Thymus (tissue), 11 donors: ENCODE measurements around the gene C1orf35. TPM values are rescaled to one million over a fixed set of nuclear protein-coding genes. Genes with fewer than 3 reads are reported as not detected.

Experiments
- DNase-seq, 9 donors: peaks; one replicate each; pipeline ENCODE4 v3.0.0-alpha.2; 2013; ENCODE audit warnings: low spot score in 9 of 9, low read depth in 6 of 9, missing footprints in 1 of 9
- H3K27ac ChIP-seq, 2 donors: one replicate each; pipeline ENCODE4 v1.5.1; 2013; ENCODE audit warnings: control low read depth in 1 of 2, low read depth in 1 of 2, low read length in 1 of 2, mild to moderate bottlenecking in 1 of 2, moderate library complexity in 1 of 2
- H3K27me3 ChIP-seq, 2 donors: one replicate each; pipeline ENCODE4 v1.5.1; 2013; ENCODE audit warnings: low read length in 1 of 2; ENCODE audit not compliant: control insufficient read depth in 2 of 2, insufficient read depth in 1 of 2
- H3K36me3 ChIP-seq, 2 donors: one replicate each; pipeline ENCODE4 v1.5.1; 2013; ENCODE audit warnings: low read length in 1 of 2, mild to moderate bottlenecking in 1 of 2, moderate library complexity in 1 of 2; ENCODE audit not compliant: control insufficient read depth in 2 of 2, insufficient read depth in 2 of 2
- H3K4me1 ChIP-seq, 2 donors: one replicate each; pipeline ENCODE4 v1.5.1; 2013; ENCODE audit warnings: low read length in 2 of 2; ENCODE audit not compliant: control insufficient read depth in 2 of 2, insufficient read depth in 2 of 2
- H3K4me3 ChIP-seq, 2 donors: one replicate each; pipeline ENCODE4 v1.5.1; 2013; ENCODE audit warnings: low read length in 2 of 2, control low read depth in 1 of 2, mild to moderate bottlenecking in 1 of 2
- H3K9me3 ChIP-seq, 2 donors: one replicate each; pipeline ENCODE4 v1.5.1; 2013; ENCODE audit warnings: low read length in 1 of 2, mild to moderate bottlenecking in 1 of 2; ENCODE audit not compliant: control insufficient read depth in 2 of 2, insufficient read depth in 1 of 2
- WGBS: extraction: QIAGEN DNeasy Blood & Tissue Kit; methylation state at CpG from one replicate; pipeline ENCODE4 v1.1.7; 2013; 5-methylcytosine and 5-hydroxymethylcytosine counted together
- polyA plus RNA-seq: library from polyadenylated mRNA; stranded (reverse); fragments of 200-250 nt; gene quantifications from one replicate; pipeline ENCODE4 v1.2.3, GENCODE V29; 2013
- total RNA-seq: library from RNA; stranded (reverse); fragments of 120-200 nt; gene quantifications from one replicate; pipeline ENCODE4 v1.2.4, GENCODE V29; 2013
- donor health status: healthy.

The C1orf35 gene
- total and polyA plus RNA-seq, 2 donors: 17.5 to 26.1 TPM

- WGBS: 96% methylated on average over 12 of the region's 12 CpGs
- Histone ChIP-seq H3K27me3 (no peaks in the 10 kb centered on the region), H3K9me3 (peaks cover 0 to 9% of the 10 kb centered on the region in 2 donors), H3K27ac (no peak overlapping the region), H3K4me1 (peaks cover 13 to 19% of the 10 kb centered on the region in 2 donors), H3K36me3 (peaks cover 44 to 53% of the 10 kb centered on the region in 2 donors), H3K4me3 (no peak overlapping the region)
- DNase-seq: no peak
Observed at GRCh38 chr1:228100822-228101613, 2.1 kb downstream of the C1orf35 start.

GRCh38 chr1:228099331-228099732 lies 3.8 kb downstream of the C1orf35 start:
- no peak overlapping the region for H3K27ac ChIP-seq
- peaks cover 47 to 59% of the 10 kb centered on the region in 2 donors for H3K36me3 ChIP-seq
- WGBS: 93% methylated on average over 4 of the region's 4 CpGs

GRCh38 chr1:228098323-228098931 lies 4.7 kb downstream of the C1orf35 start:
- 97% methylated on average over 28 of the region's 28 CpGs for WGBS
- Histone ChIP-seq H3K27ac (no peak overlapping the region), H3K9me3 (peaks cover 13 to 29% of the 10 kb centered on the region in 2 donors), H3K27me3 (no peaks in the 10 kb centered on the region), H3K4me1 (peaks cover 8 to 9% of the 10 kb centered on the region in 2 donors), H3K36me3 (peaks cover 47 to 66% of the 10 kb centered on the region in 2 donors), H3K4me3 (no peak overlapping the region)
- DNase-seq: no peak

More at GRCh38 chr1:228099331-228099732, 3.8 kb downstream of the C1orf35 start:
- Histone ChIP-seq H3K4me3 (no peak overlapping the region), H3K27me3 (no peaks in the 10 kb centered on the region), H3K9me3 (peaks cover 8 to 23% of the 10 kb centered on the region in 2 donors), H3K4me1 (peaks cover 13 to 18% of the 10 kb centered on the region in 2 donors)
- DNase-seq: no peak

GRCh38 chr1:228097333-228098081 lies 5.6 kb downstream of the C1orf35 start:
- H3K27ac ChIP-seq: no peak overlapping the region
- WGBS: 98% methylated on average over 34 of the region's 34 CpGs
- peaks cover 7 to 8% of the 10 kb centered on the region in 2 donors for H3K4me1 ChIP-seq
- H3K27me3 ChIP-seq: no peaks in the 10 kb centered on the region
- no peak overlapping the region for H3K4me3 ChIP-seq
- H3K36me3 ChIP-seq: peaks cover 53 to 73% of the 10 kb centered on the region in 2 donors
- DNase-seq: no peak
- peaks cover 15 to 38% of the 10 kb centered on the region in 2 donors for H3K9me3 ChIP-seq

GRCh38 chr1:228096416-228097332 lies 6.5 kb downstream of the C1orf35 start:
- DNase-seq: no peak
- Histone ChIP-seq H3K4me3 (no peak overlapping the region), H3K27me3 (no peaks in the 10 kb centered on the region), H3K9me3 (peaks cover 15 to 43% of the 10 kb centered on the region in 2 donors), H3K27ac (no peak overlapping the region), H3K36me3 (peaks cover 57 to 75% of the 10 kb centered on the region in 2 donors), H3K4me1 (peaks cover 1 to 3% of the 10 kb centered on the region in 2 donors)
- 98% methylated on average over 13 of the region's 13 CpGs for WGBS

- H3K27me3 ChIP-seq: no peaks in the 10 kb centered on the region
- no peak for DNase-seq
- H3K4me1 ChIP-seq: peaks cover 3 to 5% of the 10 kb centered on the region in 2 donors
- WGBS: 99% methylated on average over 8 of the region's 8 CpGs
- no peak overlapping the region for H3K4me3 ChIP-seq
- H3K36me3 ChIP-seq: peaks cover 57 to 78% of the 10 kb centered on the region in 2 donors
- H3K9me3 ChIP-seq: peaks cover 15 to 43% of the 10 kb centered on the region in 2 donors
- H3K27ac ChIP-seq: no peak overlapping the region
Observed at GRCh38 chr1:228095938-228096337, 7.2 kb downstream of the C1orf35 start.

- peaks cover 8 to 12% of the 10 kb centered on the region in 2 donors for H3K4me1 ChIP-seq
- no peak for DNase-seq
Observed at GRCh38 chr1:228095161-228095560, 8.0 kb downstream of the C1orf35 start.

GRCh38 chr1:228094432-228095016 lies 8.6 kb downstream of the C1orf35 start:
- WGBS: 91% methylated on average over 13 of the region's 13 CpGs
- Histone ChIP-seq H3K9me3 (peaks cover 15 to 43% of the 10 kb centered on the region in 2 donors), H3K27ac (no peak overlapping the region), H3K36me3 (peaks cover 51 to 67% of the 10 kb centered on the region in 2 donors), H3K4me1 (peaks cover 14 to 18% of the 10 kb centered on the region in 2 donors), H3K4me3 (no peak overlapping the region), H3K27me3 (no peaks in the 10 kb centered on the region)
- DNase-seq: no peak

More at GRCh38 chr1:228095161-228095560, 8.0 kb downstream of the C1orf35 start:
- no peaks in the 10 kb centered on the region for H3K27me3 ChIP-seq
- peaks cover 15 to 43% of the 10 kb centered on the region in 2 donors for H3K9me3 ChIP-seq
- no peak overlapping the region for H3K4me3 ChIP-seq
- H3K36me3 ChIP-seq: peaks cover 56 to 73% of the 10 kb centered on the region in 2 donors
- WGBS: 99% methylated on average over 4 of the region's 4 CpGs
- no peak overlapping the region for H3K27ac ChIP-seq
